Ecto neural progenitor cell (in vitro differentiated cells): Measurements from ENCODE around the gene TSPAN9.
A peak's percentile ranks its signal among the peaks of the same experiment; 100 is the strongest.

Experiments used
- DNase-seq: peaks from one replicate; pipeline ENCODE4 v3.0.0-alpha.2; 2018; ENCODE audit warnings: low spot score

The TSPAN9 gene

GRCh38 chr12:3164454-3165077 is 87.4 kb downstream of the TSPAN9 start:
- DNase-seq = no peak

DNA sequence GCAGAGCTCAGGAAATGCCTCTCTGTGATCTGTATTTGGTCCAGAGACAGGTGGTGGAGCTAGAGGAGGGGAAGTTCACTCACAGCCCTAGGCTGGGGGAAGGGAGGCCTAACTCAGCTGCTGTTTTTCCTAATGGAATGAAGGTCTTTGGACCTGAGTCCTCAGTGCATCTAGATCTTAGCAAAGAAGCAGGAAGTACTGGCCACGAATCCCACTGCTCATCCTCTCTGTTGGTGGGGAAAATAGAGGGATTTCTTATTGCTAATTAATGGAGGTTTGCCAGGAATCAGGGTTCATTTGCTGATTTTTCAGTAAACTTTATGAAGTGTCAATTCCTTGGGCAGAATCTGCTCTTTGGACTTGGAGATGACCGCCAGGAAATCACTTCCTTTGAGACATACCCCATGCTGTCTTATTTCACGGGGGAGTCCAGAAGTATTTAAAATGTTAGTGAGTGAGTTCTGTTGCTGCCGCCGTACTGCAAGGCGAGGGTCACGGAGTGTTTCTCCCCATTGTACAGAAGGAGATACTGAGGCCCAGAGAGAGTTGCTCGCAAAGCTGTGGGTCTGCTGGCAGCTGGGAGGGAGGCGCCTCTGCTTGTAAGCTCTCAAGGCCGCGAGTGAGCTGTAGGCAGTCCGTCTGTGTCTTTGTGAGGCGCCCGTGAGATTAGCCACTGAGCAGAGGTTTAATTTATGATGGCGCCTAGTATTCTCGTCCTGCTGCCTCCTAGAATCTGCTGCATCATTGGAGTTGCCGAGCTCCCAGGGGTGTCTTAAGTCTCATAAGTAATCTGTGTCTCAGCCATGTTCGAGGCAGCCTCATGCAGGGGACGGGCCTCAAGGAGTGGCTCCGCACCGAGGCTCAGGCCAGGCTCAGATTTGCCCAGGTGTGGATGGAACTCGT is 88.2 kb downstream of the TSPAN9 start:
- DNase-seq = peak; percentile 71

DNA sequence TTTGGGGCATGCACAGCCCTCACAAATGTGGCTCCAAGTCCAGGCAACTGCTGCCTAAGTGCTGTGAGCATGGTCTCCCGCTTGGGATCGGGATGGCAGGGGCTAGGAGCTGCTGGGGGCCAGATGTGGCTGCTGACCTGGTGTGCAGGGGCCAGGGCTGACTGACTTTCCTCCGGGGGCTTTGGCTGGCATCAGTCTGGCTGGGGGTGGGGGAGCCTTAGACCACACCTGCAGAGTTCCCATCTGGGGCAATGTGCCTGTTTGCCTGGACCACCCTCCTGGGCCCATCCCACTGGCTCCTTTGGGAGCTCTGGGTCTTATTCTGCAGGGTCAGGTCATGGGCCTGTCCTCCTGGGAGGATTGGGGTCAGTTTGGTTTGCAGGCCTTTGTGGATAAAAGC is 90.5 kb downstream of the TSPAN9 start:
- DNase-seq = no peak

DNA sequence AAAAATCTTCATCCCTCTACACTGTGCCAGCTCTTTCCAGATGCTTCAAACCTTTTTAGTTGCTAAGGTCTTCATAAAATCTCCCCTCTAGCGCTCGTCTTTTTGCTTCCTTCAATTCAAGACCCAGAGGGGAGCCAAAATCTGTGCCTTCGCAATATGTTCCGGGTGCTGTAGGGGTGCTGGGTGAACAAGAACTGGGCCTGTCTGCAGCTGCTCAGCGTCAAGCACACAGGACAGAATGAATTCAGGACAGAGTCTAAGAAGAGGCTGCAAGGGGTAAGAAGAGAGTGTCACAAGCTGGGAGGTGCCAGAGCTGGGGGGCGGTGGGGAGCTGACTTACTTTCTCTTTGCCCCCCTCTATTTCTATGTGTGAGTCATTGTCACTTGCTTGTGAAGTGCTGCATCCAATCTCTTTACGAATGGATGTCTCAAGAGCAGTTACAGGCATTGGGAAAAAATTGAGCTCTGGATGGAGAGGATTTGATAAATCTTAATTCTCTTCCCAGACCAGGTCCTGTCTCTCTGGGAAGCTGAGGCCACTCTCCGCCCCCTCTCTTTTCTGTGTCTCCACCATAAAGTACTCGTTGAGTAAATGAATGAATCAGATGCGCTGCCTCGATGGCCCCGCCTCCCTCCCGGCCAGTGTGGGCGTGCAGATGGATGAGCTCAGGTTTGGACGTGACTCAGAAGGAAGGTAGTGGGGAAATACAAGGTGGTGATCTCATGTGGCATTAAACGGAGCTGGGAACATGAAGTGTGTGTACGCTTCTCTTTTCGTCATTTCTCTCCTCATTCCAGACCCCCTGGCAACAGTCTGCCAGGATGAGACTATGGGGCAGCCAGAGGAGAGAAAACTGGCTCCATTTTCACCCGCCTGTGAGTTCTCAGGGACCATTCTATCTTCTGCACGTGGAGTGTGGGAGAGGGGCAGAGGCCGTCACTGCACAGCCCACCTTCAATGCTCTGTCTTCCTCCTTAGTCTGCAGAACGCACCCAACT is 91.3 kb downstream of the TSPAN9 start:
- DNase-seq = no peak

DNA sequence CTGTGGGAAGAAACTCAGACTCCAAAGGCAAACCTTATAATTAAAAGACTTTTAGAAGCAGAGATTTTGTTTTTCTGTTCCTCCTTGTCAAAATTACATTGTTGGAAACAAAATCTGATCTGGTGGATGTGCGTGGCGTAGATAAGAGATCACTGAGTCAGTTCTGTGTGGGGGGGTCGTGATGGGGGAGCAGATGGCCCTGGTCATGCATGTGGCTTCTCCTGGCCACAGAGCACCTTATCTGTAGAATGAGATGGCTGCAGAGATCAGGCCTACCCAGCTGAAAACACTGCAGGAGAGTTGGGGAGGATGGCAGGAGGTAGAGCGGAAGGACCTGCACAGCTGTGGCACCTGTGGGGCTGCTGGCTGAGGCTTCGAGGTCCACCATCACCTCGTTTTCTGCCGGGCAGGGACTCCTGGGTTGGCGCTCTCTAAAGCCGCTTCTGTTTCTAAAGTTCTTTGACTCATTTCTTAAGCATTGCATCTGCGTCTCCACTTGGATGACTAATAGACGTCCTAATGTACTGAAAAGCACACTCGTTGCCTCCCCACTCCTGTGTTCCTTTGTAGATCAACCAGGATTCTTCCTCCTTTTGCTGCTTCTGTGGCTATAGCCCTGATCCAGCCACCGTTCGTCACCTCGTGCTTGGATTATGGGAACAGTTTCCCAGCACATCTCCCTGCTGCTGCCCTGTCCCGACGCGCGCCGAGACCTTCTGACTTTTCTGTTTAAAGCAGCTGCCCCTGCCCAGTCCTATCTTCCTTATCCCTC is 93.4 kb downstream of the TSPAN9 start:
- no peak for DNase-seq

DNA sequence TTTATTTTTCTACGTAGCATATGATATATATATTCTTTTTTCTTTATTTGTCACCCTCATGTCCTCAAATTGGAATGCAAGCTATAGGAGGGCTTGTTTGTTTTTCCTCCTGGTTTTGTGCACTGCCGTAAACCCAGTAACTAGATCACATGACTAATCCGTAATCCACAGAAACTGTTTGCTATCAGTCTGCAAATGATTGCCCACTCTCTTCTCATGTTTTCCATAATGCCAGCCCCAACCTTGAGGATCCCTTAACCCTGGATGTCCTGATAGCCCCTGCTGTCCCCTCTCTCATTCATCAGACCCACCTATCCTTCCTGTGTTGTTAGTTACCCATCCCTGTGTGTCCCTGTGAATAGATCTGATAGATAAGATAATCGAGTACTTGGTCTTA is 94.0 kb downstream of the TSPAN9 start:
- no peak for DNase-seq

- no peak for DNase-seq
Observed at GRCh38 chr12:3172124-3173007, 95.2 kb downstream of the TSPAN9 start.

DNA sequence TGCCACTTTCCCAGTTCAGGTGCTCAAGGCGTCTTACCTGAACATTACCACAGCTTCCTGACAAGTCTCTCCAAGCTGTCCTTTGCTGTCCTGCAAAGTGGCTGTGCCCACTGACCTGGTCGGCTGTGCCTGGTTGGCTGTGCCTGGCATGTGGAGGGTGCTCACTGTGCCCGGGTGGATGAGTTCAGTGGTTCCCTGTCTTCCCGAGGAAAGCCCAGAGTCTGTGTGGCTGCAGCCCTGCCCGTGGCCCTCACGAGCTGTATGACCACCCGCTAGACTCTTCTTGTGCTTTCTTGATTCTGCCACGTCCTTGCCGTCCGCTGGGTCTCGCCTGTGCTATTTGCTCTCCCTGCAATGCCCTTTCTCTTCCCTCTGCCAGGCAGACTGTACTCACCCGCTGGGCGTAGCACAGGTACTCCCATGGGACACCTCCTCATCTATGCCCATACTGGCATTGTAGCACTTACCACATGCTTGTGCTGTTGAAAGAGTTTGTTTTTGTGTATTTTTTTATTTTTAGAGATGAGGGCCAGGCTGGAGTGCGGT is 95.9 kb downstream of the TSPAN9 start:
- no peak for DNase-seq

DNA sequence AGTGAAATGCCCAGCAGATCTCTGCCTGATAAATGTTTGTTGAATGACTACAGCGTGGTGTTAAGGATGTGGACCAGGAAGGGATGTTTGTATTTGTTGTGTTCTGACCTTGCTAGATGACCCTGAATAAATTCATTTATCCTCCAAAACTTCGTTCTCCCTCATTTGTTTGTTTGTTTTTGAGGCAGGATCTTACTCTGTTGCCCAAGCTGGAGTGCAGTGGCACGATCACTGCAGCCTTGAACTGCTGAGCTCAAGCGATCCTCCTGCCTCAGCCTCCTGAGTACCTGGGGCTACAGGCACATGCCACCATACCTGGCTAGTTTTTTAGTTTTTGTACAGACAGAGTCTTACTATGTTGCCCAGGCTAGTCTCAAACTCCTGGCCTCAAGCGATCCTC is 96.7 kb downstream of the TSPAN9 start:
- no peak for DNase-seq

DNA sequence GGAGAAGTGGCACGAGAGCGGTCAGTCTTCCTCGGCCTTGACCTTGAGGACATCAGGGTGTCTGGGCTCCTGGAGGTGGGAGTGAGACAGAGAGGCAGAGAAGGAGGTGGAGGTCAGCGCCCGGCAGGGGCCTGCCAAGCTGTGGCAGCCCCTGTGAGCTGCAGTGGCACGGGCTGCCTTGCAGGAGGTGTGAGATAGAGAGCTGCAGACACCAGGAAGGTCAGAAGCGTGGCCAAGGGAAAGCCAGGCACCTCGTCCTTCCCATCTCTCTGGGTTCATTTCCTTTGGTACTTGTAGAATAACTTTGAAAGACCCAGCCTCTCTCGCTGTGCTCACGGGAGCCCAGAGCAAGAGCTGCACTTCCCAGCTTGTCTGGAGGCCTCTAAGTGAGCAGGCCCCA is 98.1 kb downstream of the TSPAN9 start:
- no peak for DNase-seq

DNA sequence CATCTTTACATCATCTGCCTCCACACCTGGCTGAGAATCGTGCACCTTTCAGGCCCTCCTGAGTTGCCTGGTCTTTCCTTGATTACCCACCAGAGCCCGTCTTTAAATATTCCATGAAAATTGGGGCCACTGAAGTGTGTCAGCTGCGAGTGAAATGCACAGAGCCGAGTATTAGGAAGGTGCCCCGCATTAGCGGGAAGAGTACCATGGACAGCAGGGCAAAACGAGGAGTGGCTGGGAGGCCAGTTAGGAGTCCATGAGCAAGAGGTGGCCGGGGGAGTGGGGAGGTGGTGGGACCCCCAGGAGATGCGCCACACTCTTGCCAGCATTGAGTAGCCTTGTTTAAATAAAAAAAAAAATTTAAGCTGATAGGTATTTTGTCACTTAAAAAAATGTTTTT is 99.6 kb downstream of the TSPAN9 start:
- DNase-seq = no peak

- no peak for DNase-seq
Observed at GRCh38 chr12:3177778-3178425, 100.7 kb downstream of the TSPAN9 start.

GRCh38 chr12:3178671-3179313 is 101.6 kb downstream of the TSPAN9 start:
- DNase-seq = no peak

- no peak for DNase-seq
Observed at GRCh38 chr12:3179731-3180130, 102.6 kb downstream of the TSPAN9 start.

DNA sequence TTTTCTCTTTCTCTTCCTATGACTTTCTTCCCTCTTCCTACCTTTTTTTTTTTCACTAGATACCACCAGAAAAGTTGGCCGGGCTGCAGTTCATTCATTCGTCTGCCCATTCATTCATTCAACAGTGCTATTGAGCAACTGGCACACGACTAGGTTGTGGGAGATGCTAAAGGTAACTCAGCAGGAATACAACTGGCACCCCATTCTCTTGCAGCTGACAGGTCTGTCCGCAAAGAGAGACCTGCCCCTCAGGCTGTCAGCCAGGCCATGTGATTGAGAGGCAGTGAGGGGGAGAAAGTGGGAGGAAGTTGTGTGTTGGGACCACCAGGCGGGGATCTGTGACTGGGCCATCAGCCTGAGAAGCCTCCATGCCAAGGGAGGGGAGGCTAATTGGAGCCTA is 105.2 kb downstream of the TSPAN9 start:
- no peak for DNase-seq

DNA sequence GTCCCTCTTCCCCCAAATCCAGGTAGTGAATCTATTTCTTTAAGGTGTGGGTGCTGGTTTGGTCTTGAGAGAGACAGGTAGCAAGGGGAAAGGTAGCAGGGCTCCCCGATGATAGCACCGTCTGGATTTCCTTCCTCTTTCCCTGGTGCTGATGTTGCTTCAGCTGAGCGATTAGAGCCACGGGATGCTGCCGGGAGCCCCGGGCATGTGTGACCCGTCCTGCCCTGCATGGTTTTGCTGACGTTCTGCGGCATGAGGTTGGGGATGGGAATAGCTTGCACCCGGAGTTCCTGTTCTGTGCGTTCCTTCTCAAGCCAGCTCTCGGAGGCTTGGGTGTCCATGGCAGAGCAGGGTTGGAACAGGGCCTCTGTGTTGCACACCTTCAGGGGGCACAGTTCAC is 107.3 kb downstream of the TSPAN9 start:
- no peak for DNase-seq

- no peak for DNase-seq
Observed at GRCh38 chr12:3185260-3185870, 108.2 kb downstream of the TSPAN9 start.

DNA sequence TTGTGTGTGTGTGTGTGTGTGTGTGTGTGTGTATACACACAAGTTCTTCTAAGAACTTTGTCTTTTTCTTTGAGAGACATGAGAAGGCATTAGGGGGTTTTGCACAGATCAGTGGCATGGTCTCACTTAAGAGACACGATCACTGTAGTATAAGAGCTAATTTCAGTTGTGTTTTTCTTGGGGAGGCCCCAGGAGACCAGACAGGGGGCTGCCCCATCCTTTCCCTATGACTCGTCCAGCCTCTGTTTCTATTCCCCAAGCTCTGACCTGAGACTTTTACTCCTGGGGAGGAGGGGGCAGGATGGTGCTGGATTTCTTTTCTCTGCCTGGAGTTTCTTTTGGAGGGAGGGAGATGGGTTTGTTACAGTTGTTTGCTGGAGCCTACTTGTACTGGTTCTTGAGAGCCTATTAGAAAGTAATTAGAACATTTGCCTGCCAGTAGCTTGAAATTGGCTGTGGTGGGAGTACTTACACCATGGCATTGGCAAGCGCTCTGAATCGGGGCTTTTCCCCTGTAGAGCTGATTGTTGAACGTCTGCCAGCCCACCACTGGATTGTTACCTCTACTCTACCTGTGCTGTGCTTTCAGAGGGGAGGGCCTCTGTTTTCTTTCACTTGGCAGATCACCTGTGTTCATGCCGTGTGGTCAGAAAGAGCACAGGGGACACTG is 109.5 kb downstream of the TSPAN9 start:
- no peak for DNase-seq
